GM18870 (cell line): ENCODE measurements around the gene BCL11A.
A peak's percentile ranks its signal among the peaks of the same experiment; 100 is the strongest.

Experiments used
- ATAC-seq: cut with Tn5 transposase; IDR thresholded peaks from one replicate; pipeline ENCODE4 v1.9.1; 2021; ENCODE audit warnings: moderate library complexity; ENCODE audit not compliant: unreplicated experiment

Gene BCL11A

DNA sequence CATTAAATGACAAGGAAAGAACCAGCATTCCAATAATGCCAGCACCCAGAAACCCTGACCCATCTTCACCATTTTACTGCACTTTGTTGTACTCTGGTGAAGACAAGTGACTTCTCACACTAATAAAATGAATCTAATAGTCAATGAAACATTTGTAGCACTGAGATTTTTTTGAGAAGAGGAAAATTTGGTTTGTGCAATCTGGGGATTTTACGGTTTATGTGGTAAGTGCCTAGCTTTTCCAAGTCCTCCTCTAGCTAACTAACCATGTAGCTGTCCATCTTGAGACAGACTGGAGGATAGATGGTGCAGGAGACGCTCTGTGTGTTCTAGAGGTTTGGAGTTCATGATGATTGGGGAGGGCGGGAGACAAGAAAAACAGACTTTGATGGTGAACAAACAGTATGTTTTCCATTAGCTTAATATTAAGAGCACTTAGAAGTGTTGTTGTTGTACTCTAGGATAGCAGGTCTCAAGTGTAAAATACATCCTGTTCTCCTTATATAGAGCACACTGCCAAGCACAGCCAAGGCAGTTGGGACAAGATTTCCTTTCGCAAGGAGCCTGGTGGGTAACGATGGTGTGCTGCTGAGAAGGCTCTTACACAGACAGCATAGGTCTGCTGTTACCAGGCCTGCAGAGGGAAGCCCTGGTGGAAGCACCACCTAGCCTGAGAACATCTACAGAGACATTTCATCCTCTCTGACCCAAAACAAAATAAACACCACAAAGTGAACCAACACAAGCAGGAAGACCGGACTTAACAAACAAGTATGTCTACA is 83.7 kb downstream of the BCL11A start:
- ATAC-seq: no peak

DNA sequence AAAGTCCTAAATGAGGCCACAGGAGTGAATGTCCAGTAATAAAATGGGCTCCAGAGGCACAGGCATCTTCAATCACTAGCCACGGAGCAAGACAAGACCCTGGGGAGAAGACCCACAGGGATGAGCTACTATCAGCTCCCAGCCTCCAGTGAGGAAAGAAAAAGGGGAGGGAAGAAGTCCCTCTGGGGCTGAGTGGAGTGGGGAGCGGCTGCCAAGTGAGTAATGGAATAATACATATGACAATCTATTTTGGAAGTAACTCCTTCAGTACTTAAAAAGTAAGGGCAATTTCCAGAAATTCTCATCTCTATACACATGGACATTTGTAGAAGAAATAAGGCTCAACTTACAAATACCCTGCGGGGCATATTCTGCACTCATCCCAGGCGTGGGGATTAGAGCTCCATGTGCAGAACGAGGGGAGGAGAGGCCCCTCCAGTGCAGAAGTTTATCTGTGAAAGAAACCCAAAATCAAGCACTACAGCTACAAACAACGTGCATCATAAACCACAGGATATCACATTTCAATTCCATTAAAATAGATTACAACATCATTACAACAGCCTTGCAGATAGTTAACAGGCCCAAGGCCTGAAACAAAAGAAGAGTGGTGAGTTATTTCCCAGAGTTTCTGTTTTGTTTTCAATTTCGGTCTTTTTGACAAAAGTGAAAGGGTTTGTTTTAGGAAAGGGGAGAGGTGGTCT is 84.9 kb downstream of the BCL11A start:
- ATAC-seq: no peak

DNA sequence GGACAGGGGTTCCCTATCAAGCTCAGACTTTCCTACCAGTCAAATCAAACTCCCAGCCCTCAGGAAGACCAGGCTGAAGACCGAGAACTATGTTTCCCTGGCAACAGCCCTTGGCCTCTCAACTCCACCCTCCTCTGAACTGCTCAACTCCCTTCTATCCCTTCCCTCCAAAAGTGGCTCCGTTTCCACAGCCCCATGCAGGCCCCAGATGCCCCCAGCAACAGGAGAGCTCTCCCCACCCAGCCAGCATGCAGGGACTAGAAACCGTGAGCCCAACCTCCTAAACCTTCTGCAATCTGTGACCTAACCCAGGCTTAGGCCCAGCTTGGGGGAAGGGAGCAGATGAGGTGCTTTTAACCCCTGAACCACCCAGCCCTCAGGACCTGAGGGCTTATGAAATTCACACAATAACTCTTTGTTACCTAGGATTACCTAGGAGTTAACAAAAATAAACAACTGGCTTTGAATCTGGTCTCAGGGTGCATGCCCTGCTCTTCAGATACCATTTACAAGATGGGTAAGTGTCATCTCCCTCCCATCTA is 87.2 kb downstream of the BCL11A start:
- no peak for ATAC-seq

DNA sequence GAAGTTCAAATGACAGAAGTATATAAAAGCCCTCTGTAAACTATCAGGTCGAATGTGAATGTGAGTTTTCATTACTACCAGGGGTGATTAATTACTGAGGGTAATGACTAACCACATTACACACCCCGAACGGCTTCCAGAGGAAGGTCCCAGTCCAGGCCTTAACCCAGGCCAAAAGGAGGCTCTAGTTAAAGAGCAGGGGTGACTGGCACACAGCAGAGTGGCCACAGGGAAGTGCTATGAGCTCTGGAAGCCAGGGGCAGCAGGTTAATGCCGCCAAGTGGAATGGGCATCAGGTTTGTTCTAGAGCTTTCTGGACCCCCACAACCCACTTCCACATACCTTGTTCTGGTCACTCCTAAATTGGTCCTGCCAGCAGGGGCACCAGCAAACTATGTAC is 87.7 kb downstream of the BCL11A start:
- no peak for ATAC-seq

DNA sequence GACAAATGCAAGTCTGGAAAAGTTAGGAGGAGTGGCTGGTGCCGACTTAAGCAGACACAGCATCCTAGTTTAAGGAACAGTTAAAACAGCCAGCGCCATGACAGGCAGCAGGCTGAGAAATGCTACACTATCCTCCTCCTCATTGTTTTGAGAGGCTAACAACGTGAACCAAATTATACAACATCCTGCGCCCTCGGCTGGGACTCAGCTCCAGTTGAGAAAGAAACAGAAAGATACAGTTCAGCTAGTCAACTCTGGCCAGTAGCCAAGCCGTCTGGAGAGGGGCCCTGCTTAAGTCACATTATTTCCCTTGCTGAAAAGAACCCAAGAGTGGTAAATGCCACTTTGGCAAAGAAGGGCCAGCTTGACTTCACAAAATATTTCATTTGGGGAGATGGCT is 90.2 kb downstream of the BCL11A start:
- no peak for ATAC-seq

DNA sequence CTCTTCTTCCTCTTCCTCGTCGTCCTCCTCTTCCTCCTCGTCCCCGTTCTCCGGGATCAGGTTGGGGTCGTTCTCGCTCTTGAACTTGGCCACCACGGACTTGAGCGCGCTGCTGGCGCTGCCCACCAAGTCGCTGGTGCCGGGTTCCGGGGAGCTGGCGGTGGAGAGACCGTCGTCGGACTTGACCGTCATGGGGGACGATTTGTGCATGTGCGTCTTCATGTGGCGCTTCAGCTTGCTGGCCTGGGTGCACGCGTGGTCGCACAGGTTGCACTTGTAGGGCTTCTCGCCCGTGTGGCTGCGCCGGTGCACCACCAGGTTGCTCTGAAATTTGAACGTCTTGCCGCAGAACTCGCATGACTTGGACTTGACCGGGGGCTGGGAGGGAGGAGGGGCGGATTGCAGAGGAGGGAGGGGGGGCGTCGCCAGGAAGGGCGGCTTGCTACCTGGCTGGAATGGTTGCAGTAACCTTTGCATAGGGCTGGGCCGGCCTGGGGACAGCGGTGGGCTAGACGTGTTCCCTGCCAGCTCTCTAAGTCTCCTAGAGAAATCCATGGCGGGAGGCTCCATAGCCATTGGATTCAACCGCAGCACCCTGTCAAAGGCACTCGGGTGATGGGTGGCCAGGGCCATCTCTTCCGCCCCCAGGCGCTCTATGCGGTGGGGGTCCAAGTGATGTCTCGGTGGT is 91.9 kb downstream of the BCL11A start:
- no peak for ATAC-seq

DNA sequence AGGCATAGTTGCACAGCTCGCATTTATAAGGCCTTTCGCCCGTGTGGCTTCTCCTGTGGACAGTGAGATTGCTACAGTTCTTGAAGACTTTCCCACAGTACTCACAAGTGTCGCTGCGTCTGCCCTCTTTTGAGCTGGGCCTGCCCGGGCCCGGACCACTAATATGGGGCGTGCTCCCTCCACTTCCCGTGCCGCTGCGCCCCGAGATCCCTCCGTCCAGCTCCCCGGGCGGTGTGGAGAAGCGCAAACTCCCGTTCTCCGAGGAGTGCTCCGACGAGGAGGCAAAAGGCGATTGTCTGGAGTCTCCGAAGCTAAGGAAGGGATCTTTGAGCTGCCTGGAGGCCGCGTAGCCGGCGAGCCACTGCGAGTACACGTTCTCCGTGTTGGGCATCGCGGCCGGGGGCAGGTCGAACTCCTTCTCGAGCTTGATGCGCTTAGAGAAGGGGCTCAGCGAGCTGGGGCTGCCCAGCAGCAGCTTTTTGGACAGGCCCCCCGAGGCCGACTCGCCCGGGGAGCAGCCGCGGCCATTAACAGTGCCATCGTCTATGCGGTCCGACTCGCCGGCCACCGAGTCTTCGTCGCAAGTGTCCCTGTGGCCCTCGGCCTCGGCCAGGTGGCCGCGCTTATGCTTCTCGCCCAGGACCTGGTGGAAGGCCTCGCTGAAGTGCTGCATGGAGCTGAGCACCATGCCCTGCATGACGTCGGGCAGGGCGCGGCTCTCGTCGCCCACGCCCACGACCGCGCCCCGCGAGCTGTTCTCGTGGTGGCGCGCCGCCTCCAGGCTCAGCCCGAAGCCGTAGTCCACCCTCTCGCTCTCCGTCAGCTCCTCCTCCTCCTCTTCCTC is 92.7 kb downstream of the BCL11A start:
- ATAC-seq: no peak

DNA sequence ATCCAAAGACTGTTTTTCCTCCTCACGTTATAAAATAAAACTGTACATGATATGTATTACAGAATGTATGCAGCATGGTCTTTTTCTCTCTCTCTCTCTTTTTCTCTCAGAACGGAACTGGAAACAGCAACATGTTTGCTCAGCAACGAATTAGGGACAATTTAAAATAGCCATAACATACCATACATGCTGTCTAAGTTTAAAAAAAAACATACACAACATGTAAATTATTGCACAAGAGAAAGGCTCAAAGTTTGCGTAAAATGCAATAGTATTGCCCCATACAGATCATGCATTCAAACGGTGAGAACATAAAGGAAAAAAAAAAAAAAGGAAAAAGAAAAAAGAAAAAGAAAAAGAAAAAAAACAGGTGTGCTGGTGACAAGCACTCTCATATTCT is 93.6 kb downstream of the BCL11A start:
- ATAC-seq: no peak

DNA sequence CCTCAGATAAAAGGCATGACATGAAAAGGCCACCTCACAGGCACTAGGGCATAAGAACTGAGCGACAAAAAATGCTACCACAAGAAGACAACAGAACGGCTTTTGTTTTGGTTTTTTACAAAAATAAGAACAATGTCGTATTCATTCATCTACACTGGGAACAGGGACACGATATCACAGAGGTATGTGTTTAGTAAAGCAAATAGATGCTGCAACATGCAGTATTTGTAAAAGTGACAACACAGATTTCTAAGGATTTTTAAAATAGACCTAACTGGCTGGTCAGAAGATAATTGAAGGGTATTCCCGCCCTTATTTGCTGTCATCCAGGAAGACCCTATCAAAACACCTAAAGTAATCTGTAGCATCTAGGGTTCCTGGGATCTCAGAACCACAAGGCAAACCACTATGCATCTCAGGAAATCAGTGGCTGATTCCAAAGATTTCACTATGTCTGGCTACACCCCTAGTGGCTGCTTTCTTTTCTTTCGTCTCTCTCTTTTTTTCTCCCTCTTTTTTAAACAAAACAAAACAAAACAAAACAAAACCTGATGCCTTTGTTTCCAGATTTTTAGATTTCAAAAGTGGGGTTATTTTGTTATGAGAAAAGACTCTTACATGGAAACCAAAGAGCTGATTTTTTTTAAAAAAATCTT is 97.2 kb downstream of the BCL11A start:
- no peak for ATAC-seq

DNA sequence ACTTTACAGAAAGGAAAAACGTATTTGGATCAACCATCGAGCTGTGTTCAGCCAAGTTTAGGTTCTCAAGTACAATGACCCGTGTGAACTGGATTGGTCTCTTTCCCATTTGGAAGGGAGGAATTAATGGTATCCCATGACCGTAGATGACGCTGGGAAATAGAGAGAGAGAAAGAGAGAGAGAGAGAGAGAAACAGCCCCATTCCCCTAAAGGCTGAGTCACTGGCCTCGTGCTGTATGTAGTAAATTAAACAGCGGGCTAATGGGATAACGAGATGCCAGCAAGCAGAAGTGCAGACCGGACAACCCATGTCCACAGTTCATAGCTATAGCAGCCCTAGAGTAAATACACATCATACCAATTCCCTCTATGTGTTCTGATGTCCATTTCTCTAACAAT is 99.6 kb downstream of the BCL11A start:
- ATAC-seq: no peak

DNA sequence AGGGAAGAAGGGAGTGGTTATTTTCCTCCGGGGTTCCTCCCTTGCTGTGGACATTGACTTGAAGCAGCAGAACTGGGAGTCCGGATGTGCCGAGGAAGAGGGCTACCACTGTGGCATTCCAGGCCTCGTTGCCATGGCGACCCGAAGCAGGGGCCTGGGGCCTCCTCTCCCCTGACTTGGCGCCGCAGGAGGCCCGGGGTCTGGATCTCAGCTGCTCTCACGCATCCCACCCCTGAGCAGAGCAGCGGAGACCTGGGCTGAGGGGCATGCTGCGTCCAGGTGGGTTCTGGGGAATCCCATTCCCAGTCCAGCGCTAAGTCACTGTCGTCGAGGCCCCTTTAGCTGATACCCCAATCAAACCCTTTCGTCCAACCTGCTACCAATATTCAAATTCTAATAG is 100.2 kb downstream of the BCL11A start:
- ATAC-seq: no peak

DNA sequence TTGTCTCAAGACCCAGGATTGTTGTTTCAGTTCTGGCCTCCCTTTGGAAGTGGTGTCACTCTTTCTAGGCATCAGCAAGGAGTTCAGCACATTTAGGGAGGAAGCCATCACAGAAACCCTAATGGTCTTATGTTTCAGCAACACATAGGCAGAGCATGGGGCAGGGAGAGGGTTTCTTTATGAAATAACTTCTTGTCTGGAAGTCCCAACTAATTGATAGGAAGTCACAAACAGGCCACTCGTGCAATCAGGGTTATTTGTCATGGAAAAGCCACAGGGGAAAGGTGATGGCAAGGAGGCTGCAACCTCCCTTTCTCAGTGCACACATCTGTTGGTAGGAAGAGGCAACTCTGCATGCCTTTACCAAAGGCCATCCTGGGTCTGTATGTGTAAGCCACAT is 103.0 kb downstream of the BCL11A start:
- ATAC-seq: no peak

DNA sequence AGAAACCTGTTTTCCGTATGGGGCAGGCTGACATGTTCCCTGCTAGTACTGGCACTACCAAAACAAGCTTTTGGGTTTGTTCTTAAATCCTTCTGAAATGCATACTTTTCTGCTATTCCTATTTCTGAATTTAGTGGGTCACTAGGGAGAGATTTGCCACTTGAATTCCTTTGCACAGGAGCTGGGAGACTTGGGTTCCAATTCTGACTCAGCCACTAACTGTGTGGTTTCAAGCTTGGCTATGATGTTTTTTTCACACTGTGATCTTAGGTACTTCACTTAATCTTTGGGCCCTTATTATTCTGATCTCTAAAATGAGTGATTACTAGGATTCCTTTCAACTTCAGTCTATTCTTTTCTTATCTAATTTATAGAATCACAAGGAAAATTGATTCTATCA is 105.5 kb downstream of the BCL11A start:
- ATAC-seq: no peak

DNA sequence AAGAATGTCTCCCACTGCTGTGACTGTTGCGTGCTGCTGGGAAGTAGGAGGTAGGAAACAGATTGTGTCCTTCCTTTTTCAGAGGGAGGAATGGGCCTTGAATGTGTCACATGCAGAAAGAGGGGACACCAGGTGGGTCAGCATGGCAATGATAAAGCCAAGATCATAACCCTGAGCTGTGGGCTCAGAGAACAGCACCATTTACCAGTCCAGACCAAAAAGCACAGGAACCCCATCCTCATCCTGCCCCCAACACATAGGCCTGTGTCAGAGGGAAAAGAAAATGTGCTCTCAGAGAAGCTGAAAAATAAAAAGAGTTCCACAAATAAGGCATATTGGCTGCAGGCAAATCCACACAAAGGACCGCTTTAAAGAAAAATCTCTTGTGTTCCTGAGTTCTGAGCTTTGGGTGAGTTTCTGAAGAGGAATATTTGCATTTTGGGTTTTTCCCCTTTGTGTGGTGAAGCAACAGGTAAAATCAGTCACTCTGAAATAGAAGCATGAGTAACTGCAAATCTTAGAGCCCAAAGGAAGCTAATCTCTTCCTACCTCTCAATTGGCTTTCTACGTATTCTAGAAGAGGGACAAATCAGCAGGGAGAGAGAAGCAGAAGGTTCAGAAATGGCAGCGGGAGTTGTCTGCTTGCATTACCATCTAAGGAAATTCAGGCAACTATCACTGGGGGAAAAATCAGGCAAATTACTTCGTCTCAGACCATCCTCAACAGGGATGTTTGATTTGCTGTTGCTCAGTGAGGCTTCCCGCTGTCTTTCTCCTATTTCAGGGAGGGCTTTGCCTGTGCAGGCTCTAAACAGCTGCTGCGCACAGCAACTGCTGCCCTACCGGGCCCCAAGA is 106.8 kb downstream of the BCL11A start:
- ATAC-seq: peak; percentile 92

DNA sequence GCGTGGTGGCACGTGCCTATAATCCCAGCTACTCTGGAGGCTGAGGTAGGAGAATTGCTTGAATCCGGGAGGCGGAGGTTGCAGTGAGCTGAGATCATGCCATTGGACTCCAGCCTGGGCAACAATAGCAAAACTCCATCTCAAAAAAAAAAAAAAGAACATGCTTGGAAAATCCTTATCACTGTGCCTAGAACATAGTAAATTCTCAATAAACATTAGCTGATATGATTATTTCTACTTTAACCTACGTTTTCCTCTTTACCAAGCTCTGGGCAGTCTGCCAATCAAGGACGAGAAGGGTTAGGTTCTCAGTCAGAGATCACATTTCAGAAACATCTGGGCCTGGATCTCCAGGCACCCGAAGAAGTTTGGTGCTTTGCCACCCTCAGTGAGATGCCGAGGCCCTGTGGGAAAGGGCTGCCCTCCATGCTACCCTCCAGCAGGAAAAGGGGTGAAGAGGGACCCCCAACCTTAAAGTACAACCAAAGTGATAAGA is 107.7 kb downstream of the BCL11A start:
- no peak for ATAC-seq

DNA sequence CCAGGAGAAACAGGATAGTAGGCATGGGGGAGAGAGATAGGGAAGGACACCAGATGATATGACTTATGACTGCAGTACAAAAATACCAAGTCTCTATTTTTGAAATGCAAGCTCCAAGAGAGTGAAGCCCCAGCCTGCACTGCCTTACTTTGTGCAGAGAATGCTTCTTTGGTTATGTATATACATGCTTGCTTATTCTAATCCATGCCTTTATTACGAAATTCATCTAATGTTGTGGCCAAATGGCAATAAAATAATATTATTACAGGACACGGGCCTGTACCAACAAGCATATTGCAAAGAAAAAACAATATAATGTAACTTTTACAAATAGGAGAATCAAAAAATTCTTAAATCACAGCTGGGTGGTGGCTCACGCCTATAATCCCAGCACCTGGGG is 110.8 kb downstream of the BCL11A start:
- ATAC-seq: no peak

DNA sequence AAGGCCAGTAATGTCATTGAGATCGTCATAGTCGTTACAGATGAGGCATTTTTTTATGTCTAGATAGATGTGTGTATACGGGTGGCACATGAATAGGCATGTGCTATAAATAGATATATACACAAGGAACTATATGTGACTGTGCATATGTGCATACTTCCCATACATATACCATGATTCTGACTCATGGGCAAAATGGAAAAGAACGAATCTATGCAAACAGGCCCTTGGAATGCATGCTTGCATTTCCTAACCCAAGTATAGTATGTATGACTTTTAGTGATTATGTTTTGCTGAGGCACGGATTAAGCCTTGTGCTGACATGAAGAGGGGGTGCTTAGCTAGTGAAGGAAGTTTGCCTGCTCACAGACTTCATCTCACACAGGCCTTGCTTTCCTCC is 111.7 kb downstream of the BCL11A start:
- ATAC-seq: no peak

DNA sequence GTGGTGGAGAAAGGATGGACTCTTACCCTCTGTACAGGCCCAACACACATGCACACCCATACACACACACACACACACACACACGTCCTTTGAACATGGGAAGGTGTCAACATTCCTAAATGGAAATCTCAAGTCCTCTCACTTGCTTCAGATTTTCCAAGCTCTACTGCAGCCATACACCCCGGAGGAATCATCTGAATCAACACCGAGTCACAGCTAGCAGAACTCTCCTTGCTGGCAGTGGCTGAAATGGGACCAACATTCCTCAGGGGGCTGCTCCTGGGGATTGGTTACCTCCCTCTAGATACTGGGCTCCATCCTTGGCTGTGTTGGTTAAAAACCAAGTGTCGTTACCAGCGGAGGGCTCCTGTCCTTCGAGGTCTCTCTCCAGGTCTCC is 112.7 kb downstream of the BCL11A start:
- ATAC-seq: no peak

DNA sequence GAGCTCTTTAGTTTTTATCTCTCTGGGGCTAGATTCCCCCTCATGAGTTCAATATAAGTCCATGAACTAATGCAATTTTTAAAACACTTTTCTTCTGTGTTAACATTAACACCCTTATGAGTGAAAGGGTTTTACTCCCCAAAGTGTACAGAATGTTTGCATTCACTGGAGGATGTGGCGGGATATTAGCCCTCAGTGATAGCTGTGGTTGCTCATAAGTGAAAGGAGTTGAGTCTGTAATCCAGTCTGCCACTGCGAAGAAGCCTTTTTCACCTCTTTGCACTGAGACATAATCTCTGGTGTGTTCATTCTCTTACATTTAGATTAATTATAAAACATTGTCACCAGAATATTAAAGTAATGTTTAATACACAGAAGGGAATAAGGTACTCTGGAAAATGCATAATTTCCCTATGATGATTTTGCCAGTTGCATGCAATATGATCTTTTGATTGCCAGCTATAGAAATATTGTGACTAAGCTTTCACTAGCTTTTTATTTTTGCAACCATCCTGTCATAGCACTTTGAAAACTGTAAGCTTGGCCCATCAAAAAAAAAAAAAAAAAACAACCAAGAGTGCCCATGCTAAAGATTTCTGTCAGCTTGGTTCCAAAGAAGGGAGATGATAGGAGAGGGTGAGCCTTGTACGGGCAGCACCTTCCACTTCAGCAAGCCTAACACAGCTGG is 113.2 kb downstream of the BCL11A start:
- ATAC-seq: no peak
